Right lobe of liver (tissue), 4 donors: ENCODE results near the gene COX18.

Experiments used
- POLR2A ChIP-seq: fragments of 450-650 bp; IDR thresholded peaks from one replicate; pipeline ENCODE4 v1.6.1; 2017; ENCODE audit warnings: antibody characterized with exemption, mild to moderate bottlenecking
- TF ChIP-seq, protein P1 (sequence below), 4 donors: fragments of 200-600 bp in 3 of 4; fragments of 450-650 bp in 1 of 4; IDR thresholded peaks; one replicate each; pipeline versions ENCODE4 v1.5.1 to v1.8.0; 2016 to 2022; ENCODE audit warnings: antibody characterized with exemption in 4 of 4, mild to moderate bottlenecking in 2 of 4
- donor health status: DM: no; HTN: no; CAD: no.
- donor health status: DM: no; HTN: no; CAD: no.
- donor health status: DM: no; HTN: yes; CAD: no.

DNA sequence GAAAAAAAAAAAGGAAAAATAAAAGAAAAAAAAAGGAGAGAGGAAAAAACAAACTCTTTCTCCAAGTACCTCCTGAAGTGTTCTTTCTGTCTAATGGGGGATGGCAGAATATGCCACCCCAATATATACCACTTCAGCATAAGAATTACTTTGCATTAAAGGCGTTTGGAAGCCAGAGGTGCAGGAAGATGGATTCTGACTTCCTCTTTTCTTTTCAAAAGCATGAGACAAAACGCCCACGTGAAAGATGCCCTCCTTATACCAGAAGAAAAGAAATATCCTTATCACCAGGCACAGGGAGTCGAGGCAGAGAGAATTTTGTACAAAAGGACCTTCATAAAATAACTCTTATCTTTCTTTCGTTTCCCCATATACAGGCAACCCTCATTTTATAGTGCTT is 40.9 kb downstream of the COX18 start:
- TF ChIP-seq, protein P1, sequence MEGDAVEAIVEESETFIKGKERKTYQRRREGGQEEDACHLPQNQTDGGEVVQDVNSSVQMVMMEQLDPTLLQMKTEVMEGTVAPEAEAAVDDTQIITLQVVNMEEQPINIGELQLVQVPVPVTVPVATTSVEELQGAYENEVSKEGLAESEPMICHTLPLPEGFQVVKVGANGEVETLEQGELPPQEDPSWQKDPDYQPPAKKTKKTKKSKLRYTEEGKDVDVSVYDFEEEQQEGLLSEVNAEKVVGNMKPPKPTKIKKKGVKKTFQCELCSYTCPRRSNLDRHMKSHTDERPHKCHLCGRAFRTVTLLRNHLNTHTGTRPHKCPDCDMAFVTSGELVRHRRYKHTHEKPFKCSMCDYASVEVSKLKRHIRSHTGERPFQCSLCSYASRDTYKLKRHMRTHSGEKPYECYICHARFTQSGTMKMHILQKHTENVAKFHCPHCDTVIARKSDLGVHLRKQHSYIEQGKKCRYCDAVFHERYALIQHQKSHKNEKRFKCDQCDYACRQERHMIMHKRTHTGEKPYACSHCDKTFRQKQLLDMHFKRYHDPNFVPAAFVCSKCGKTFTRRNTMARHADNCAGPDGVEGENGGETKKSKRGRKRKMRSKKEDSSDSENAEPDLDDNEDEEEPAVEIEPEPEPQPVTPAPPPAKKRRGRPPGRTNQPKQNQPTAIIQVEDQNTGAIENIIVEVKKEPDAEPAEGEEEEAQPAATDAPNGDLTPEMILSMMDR (IDR thresholded peaks at IDR 0.05), result no peak
- TF ChIP-seq POLR2A, result no peak
